ENCODE results near the gene NCOR1.
"Not testable (repeated sequence)": the region's sequence is repeated elsewhere in the genome, so short reads cannot be mapped to it uniquely, and the experiment has no call there.

Gene NCOR1

GRCh38 chr17:16215965-16216316 is 607 bp upstream of the NCOR1 start:
- in situ Hi-C loops (cut with MboI; ENCODE audit: low pct_unique_long_range_greater_than_20kb, low sequenced_read_pairs, unreplicated experiment): no loop called here
- TF ChIP-seq CTCF (IDR thresholded peaks at IDR 0.05; ENCODE audit: extremely low read depth, insufficient read depth, missing control alignments): no peak
- DNase-seq (ENCODE audit: low spot score): no peak

GRCh38 chr17:16215002-16215272 is 397 bp downstream of the NCOR1 start:
- in situ Hi-C loops (cut with MboI; ENCODE audit: low pct_unique_long_range_greater_than_20kb, low sequenced_read_pairs, unreplicated experiment): no loop called here
- DNase-seq (ENCODE audit: low spot score): no peak
- no peak for TF ChIP-seq CTCF (IDR thresholded peaks at IDR 0.05; ENCODE audit: extremely low read depth, insufficient read depth, missing control alignments)

GRCh38 chr17:16214190-16215001 is 938 bp downstream of the NCOR1 start:
- TF ChIP-seq CTCF (IDR thresholded peaks at IDR 0.05; ENCODE audit: extremely low read depth, insufficient read depth, missing control alignments): no peak
- DNase-seq (ENCODE audit: low spot score): peak; percentile 56
- in situ Hi-C loops (cut with MboI; ENCODE audit: low pct_unique_long_range_greater_than_20kb, low sequenced_read_pairs, unreplicated experiment): no loop called here

GRCh38 chr17:16212793-16213192 is 2.5 kb downstream of the NCOR1 start:
- no peak for DNase-seq (ENCODE audit: low spot score)
- no peak for TF ChIP-seq CTCF (IDR thresholded peaks at IDR 0.05; ENCODE audit: extremely low read depth, insufficient read depth, missing control alignments)
- in situ Hi-C loops (cut with MboI; ENCODE audit: low pct_unique_long_range_greater_than_20kb, low sequenced_read_pairs, unreplicated experiment): no loop called here

- no peak for DNase-seq (ENCODE audit: low spot score)
- no peak for TF ChIP-seq CTCF (IDR thresholded peaks at IDR 0.05; ENCODE audit: extremely low read depth, insufficient read depth, missing control alignments)
- in situ Hi-C loops (cut with MboI; ENCODE audit: low pct_unique_long_range_greater_than_20kb, low sequenced_read_pairs, unreplicated experiment): no loop called here
Measured at GRCh38 chr17:16211590-16211989, 3.7 kb downstream of the NCOR1 start.

GRCh38 chr17:16204763-16205162 is 10.6 kb downstream of the NCOR1 start:
- DNase-seq (ENCODE audit: low spot score); in situ Hi-C loops (cut with MboI; ENCODE audit: low pct_unique_long_range_greater_than_20kb, low sequenced_read_pairs, unreplicated experiment): not testable (repeated sequence)

- DNase-seq (ENCODE audit: low spot score); in situ Hi-C loops (cut with MboI; ENCODE audit: low pct_unique_long_range_greater_than_20kb, low sequenced_read_pairs, unreplicated experiment): not testable (repeated sequence)
Measured at GRCh38 chr17:16202554-16203500, 12.5 kb downstream of the NCOR1 start.

GRCh38 chr17:16201693-16202131 is 13.6 kb downstream of the NCOR1 start:
- DNase-seq (ENCODE audit: low spot score); in situ Hi-C loops (cut with MboI; ENCODE audit: low pct_unique_long_range_greater_than_20kb, low sequenced_read_pairs, unreplicated experiment): not testable (repeated sequence)

Data from GM13977 (cell line).